Stimulated activated memory B cell treated with anti-CD40 and anti-IgM and Interleukin-4, amounts not matched to agents 10 μg/mL and 1 μg/mL and 100 μg/mL, for 72 hours (primary cell): ENCODE data around the gene C17orf107.
"Not testable (repeated sequence)": the region's sequence is repeated elsewhere in the genome, so short reads cannot be mapped to it uniquely, and the experiment has no call there.

Source experiments
- ATAC-seq: fragments of 150-1000 bp; cut with Tn5 transposase; 2 replicates; pipeline ENCODE4 v1.10.0; 2021
- H3K27ac Mint-ChIP-seq: one replicate; pipeline ENCODE4 v1.8.0; 2022; ENCODE audit warnings: mild to moderate bottlenecking, mixed read lengths
- H3K27me3 Mint-ChIP-seq: one replicate; pipeline ENCODE4 v1.8.0; 2022; ENCODE audit warnings: mixed read lengths
- H3K36me3 Mint-ChIP-seq: one replicate; pipeline ENCODE4 v1.8.0; 2022; ENCODE audit warnings: mixed read lengths
- H3K4me1 Mint-ChIP-seq: one replicate; pipeline ENCODE4 v1.8.0; 2022; ENCODE audit warnings: mixed read lengths
- H3K4me3 Mint-ChIP-seq: one replicate; pipeline ENCODE4 v1.8.0; 2022; ENCODE audit warnings: mild to moderate bottlenecking, moderate library complexity, mixed read lengths
- H3K9me3 Mint-ChIP-seq: one replicate; pipeline ENCODE4 v1.8.0; 2022; ENCODE audit warnings: mixed read lengths

C17orf107 gene

DNA sequence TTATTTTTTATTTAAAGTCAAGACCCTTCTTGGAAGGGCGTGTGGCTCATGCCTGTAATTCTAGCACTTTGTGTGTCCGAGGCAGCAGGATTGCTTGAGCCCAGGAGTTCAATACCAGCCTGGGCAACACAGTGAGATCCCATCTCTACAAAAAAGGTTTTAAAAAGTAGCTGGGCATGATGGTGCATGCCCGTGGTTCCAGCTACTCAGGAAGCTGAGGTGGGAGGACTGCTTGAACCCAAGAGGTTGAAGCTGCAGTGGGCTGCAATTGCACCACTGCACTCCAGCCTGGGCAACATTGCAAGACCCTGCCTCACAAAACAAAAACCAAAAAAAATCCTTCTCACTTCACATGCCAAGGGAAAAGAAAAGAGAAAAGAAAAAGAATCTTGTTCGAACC lies 36.6 kb upstream of the C17orf107 start:
- Mint-ChIP-seq H3K4me1 (peaks cover 4% of the 10 kb centered on the region), H3K9me3 (no peaks in the 10 kb centered on the region), H3K27me3 (no peaks in the 10 kb centered on the region), H3K27ac (no peak overlapping the region), H3K36me3 (peaks cover 7% of the 10 kb centered on the region), H3K4me3 (no peak overlapping the region)
- ATAC-seq: no peak

DNA sequence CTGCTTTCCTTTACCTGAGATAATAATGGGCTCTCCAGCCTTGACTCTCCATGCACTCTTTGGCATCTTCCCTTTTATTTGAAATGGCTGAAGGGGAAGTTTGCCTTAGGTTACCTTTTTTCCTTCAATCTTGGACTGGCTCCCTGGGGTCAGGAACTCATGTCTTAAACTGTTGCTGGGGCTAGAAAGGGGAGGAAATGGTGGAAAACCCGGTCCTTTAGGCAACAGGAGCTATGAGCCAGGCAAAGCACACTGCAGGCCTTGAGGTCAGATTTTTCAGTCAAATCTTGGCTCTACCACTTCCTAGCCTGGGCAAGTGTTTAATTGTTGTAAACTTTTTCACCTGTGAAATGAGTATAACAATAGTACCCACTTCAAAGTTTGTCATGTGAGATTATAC lies 36.0 kb upstream of the C17orf107 start:
- ATAC-seq: no peak
- H3K27me3 Mint-ChIP-seq: no peaks in the 10 kb centered on the region
- peaks cover 7% of the 10 kb centered on the region for H3K36me3 Mint-ChIP-seq
- no peaks in the 10 kb centered on the region for H3K9me3 Mint-ChIP-seq
- H3K4me3 Mint-ChIP-seq: no peak overlapping the region
- H3K27ac Mint-ChIP-seq: no peak overlapping the region
- H3K4me1 Mint-ChIP-seq: no peaks in the 10 kb centered on the region

DNA sequence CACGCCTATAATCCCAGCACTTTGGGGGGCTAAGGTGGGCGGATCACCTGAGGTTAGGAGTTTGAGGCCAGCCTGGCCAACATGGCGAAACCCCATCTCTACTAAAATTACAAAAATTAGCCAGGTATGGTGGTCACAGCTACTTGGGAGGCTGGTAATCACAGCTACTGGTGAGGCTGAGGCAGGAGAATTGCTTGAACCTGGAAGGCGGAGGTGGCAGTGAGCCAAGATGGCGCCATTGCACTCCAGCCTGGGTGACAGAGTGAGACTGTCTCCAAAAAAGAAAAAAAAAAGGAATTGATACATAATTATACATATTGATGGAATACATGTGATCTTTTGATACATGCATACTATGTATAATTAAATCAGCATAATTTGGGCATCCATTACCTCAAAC lies 31.8 kb upstream of the C17orf107 start:
- not testable (repeated sequence) for H3K4me1 Mint-ChIP-seq, H3K4me3 Mint-ChIP-seq, ATAC-seq, H3K27me3 Mint-ChIP-seq, H3K36me3 Mint-ChIP-seq, H3K27ac Mint-ChIP-seq, H3K9me3 Mint-ChIP-seq

DNA sequence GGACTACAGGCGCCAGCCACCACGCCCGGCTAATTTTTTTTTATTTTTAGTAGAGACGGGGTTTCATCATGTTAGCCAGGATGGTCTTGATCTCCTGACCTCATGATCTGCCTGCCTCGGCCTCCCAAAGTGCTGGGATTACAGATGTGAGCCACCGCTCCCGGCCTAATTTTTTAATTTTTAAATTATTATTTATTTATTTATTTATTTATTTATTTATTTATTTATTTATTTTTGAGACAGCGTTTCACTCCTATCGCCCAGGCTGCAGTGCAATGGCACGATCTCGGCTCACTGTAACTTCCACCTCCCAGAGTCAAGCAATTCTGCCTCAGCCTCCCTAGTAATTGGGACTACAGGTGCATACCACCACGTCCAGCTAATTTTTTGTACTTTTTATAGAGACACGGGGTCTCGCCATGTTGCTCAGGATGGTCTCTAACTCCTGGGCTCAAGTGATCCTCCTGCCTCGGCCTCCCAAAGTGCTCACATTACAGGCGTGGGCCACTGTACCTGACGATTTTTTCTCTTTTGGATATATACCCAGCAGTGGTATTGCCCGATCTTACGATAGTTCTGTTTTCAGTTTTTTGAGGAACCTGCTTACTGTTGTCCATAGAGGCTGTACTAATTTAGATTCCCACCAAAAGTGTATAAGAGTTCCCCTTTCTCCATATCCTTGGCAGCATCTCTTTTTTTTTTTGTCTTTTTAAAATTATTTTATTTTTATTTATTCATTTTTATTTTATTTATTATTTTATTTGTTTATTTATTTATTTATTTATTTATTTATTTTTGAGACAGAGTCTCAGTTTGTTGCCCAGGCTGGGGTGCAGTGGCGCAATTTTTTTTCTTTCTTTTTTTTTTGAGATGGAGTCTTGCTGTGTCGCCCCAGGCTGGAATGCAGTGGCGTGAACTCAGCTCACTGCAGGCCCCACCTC lies 30.0 kb upstream of the C17orf107 start:
- ATAC-seq, H3K27me3 Mint-ChIP-seq, H3K9me3 Mint-ChIP-seq, H3K36me3 Mint-ChIP-seq, H3K27ac Mint-ChIP-seq, H3K4me1 Mint-ChIP-seq, H3K4me3 Mint-ChIP-seq: not testable (repeated sequence)

DNA sequence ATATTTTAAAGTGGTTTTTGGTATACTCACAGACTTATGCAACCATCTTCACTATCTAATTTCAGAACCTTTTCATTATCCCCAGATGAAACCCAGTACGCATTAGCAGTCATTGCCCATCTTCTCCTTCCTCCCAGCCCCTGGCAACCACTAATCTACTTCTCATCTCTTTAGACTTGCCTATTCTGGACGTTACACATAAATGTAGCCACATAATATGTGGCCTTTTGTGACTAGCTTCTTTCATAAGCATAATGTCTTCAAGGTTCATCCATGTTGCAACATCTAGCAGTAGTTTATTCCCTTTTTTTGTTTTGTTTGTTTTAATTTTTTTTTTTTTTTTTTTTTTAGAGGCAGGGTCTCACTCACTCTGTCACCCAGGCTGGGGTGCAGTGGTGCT lies 28.5 kb upstream of the C17orf107 start:
- no peak for ATAC-seq
- Mint-ChIP-seq H3K36me3 (peaks cover 12% of the 10 kb centered on the region), H3K9me3 (no peaks in the 10 kb centered on the region), H3K4me3 (no peak overlapping the region), H3K4me1 (no peaks in the 10 kb centered on the region), H3K27ac (no peak overlapping the region), H3K27me3 (no peaks in the 10 kb centered on the region)

DNA sequence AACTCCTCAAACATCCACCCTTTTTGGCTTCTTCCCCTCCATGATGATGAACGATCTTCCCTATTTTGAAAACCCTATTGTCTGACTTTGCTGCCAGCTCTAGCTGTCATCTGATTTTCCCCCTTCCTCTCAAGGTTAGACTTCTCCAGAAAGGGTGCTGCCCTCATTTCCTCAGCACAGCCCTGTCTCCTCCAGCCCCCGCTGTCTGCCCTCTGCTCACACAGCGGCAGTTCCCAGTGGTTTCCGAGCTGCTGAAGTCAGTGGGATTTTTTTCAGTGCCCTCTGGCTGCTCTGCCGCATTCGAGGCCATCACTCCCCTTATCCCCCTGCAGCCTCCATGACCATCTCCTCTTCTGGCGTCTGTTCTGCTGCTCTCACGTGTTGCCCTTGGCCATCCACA lies 26.6 kb upstream of the C17orf107 start:
- Mint-ChIP-seq H3K4me1 (no peaks in the 10 kb centered on the region), H3K9me3 (no peaks in the 10 kb centered on the region), H3K27me3 (no peaks in the 10 kb centered on the region), H3K27ac (no peak overlapping the region), H3K36me3 (peaks cover 12% of the 10 kb centered on the region), H3K4me3 (no peak overlapping the region)
- ATAC-seq: no peak

DNA sequence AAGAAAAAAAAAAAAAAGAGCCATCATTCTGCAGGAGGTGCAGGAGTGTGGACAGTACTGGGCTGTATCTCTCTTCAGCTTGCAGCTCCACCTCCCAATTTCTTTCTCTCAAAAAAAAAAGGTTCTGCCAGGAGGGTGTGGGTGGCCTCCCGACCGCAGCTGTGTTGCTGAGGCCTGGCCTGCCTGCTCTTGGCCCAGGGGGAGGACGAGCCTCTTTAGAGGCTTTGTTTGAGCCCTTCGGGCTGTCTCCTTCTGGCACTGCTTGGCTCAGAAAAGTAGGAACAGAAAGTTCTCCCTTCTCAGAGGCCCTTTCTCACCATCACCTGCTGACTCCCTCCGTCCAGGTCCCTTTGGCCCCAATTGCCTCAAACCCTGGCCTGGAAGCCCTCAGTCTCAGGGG lies 22.2 kb upstream of the C17orf107 start:
- Mint-ChIP-seq H3K4me1 (peaks cover 14% of the 10 kb centered on the region), H3K36me3 (peaks cover 41% of the 10 kb centered on the region), H3K27me3 (no peaks in the 10 kb centered on the region), H3K27ac (no peak overlapping the region), H3K4me3 (no peak overlapping the region), H3K9me3 (no peaks in the 10 kb centered on the region)
- no peak for ATAC-seq

DNA sequence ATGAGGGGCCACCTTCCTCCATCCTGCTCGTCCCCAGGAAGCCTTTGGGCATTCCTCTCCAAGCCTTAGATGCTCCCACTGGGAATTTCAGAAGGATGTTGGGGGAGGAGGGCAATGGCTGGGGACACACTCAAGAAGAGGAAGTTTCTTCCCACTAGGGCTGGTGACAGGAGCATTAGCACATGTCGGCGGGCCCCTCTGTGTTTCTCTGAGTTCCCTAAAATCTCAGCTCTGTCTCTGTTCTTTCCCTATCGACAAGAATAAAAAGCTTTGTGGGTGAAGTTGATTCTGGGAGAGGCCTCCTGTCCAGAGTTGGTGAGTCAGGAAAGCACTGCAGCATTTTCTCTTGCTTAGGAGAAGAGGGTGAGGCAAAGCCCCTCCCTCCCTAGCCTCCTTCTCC lies 19.7 kb upstream of the C17orf107 start:
- Mint-ChIP-seq H3K4me1 (peaks cover 16% of the 10 kb centered on the region), H3K9me3 (no peaks in the 10 kb centered on the region), H3K4me3 (no peak overlapping the region), H3K36me3 (peaks cover 31% of the 10 kb centered on the region), H3K27ac (no peak overlapping the region), H3K27me3 (no peaks in the 10 kb centered on the region)
- no peak for ATAC-seq

DNA sequence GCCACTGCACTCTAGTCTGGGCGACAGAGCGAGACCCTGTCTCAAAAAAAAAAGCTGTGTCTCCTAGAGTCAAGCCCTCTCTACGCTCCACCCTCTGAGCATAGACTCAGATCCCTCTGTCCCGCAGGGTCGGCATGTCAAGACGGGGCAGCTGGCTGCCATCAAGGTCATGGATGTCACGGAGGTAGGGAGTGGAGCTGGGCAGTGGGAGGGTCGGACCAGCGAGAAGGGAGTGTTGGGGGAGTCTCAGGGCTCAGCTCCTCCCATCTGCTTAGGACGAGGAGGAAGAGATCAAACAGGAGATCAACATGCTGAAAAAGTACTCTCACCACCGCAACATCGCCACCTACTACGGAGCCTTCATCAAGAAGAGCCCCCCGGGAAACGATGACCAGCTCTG lies 18.5 kb upstream of the C17orf107 start:
- Mint-ChIP-seq H3K27me3 (no peaks in the 10 kb centered on the region), H3K36me3 (peaks cover 43% of the 10 kb centered on the region), H3K4me1 (peaks cover 16% of the 10 kb centered on the region)

DNA sequence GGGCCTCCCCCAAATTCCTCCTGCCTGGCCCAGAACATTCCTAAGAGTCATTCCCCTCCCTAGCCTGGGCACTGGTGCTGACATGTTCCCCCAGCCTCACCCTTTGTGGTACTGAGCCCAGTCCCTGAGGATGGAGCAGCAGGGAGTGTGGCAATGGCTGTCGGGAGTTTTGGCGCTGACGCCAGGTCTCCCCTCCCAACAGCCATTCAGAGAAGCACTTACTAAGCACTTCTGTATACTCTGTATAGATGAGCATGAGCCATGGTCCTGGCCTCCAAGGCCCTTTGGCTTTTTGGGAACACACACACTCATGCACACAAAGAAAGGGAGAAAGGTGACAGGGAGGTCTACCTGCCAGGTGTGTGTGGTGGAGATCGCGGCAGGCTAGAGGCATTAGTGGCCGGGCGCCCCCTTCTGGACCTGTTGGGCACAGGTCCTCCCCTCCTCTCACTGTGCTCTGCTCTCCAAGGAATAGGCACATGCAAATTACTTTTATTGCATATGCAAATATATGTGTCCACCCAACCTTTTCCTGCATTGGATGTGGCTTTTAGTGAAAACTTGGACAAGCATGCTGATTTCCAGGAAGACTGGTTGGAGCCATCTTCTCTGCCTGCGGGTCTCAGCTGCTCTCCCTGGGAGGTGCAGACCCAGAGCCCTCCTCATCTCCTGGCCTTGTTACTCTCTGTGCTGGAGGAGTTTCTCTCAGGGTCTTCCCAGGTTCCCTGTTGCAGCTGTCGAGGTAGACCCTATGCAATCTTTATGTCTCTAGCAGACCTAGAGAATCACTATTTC lies 17.4 kb upstream of the C17orf107 start:
- H3K4me3 Mint-ChIP-seq: no peak overlapping the region
- peak; percentile 84 for ATAC-seq
- H3K4me1 Mint-ChIP-seq: peaks cover 16% of the 10 kb centered on the region
- H3K27me3 Mint-ChIP-seq: no peaks in the 10 kb centered on the region
- peaks cover 54% of the 10 kb centered on the region for H3K36me3 Mint-ChIP-seq
- no peak overlapping the region for H3K27ac Mint-ChIP-seq
- H3K9me3 Mint-ChIP-seq: no peaks in the 10 kb centered on the region

More for the DNA sequence above, 18.5 kb upstream of the C17orf107 start:
- no peaks in the 10 kb centered on the region for H3K9me3 Mint-ChIP-seq
- H3K27ac Mint-ChIP-seq: no peak overlapping the region
- ATAC-seq: no peak
- no peak overlapping the region for H3K4me3 Mint-ChIP-seq

DNA sequence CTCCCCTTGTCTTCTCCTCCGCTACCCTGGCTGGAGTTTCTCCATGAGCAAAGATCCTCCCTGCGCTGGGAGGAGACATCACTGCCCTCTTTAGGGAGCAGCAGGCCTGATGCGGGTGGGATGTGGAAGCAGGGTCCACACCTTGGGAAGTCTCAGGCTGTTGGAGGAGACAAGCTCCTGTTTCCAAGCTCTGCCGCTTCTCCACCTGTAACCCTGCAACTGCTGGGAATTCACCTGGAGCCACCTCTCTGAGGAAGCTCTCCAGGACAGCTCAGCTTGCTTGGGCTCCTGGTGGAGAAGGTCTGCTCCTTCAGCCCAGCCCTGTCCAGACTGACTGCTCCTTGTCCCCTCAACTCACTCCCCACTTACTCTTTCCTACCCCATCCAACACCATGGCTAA lies 14.8 kb upstream of the C17orf107 start:
- H3K9me3 Mint-ChIP-seq: no peaks in the 10 kb centered on the region
- peaks cover 10% of the 10 kb centered on the region for H3K4me1 Mint-ChIP-seq
- ATAC-seq: no peak
- H3K27me3 Mint-ChIP-seq: no peaks in the 10 kb centered on the region
- H3K4me3 Mint-ChIP-seq: no peak overlapping the region
- peaks cover 49% of the 10 kb centered on the region for H3K36me3 Mint-ChIP-seq
- H3K27ac Mint-ChIP-seq: no peak overlapping the region

DNA sequence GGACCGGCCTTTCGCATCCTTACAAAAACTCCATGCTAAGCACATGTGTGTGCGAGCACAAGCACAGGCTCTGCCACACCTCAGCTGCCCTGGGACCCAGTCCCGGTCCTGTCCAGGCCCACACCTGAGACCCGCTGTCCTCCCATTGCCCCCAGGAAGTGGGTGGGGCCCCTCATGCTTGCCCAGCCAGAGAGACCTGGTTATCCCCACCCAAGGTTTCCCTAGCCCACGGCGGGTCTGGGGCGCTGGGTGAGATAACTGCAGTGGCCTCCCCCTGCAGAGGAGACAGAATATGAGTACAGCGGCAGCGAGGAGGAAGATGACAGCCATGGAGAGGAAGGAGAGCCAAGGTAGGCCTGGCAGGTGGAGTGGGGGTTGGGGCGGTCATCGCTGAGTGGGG lies 12.5 kb upstream of the C17orf107 start:
- no peaks in the 10 kb centered on the region for H3K9me3 Mint-ChIP-seq
- no peaks in the 10 kb centered on the region for H3K27me3 Mint-ChIP-seq
- H3K4me1 Mint-ChIP-seq: peaks cover 4% of the 10 kb centered on the region
- H3K27ac Mint-ChIP-seq: peak overlapping the region; percentile 20
- H3K36me3 Mint-ChIP-seq: peaks cover 58% of the 10 kb centered on the region
- no peak for ATAC-seq
- no peak overlapping the region for H3K4me3 Mint-ChIP-seq

DNA sequence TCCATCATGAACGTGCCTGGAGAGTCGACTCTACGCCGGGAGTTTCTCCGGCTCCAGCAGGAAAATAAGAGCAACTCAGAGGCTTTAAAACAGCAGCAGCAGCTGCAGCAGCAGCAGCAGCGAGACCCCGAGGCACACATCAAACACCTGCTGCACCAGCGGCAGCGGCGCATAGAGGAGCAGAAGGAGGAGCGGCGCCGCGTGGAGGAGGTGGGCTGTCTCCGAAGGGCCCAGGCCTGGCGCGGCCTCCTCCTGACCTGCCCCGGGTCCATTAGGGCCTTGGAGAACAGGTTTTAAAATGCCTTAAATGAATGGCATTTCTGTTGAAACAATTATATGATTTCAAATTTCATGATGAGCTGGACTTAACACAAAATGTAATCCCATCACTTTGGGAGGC lies 11.8 kb upstream of the C17orf107 start:
- no peaks in the 10 kb centered on the region for H3K9me3 Mint-ChIP-seq
- H3K4me1 Mint-ChIP-seq: no peaks in the 10 kb centered on the region
- H3K27me3 Mint-ChIP-seq: no peaks in the 10 kb centered on the region
- no peak overlapping the region for H3K4me3 Mint-ChIP-seq
- ATAC-seq: no peak
- H3K36me3 Mint-ChIP-seq: peaks cover 63% of the 10 kb centered on the region
- no peak overlapping the region for H3K27ac Mint-ChIP-seq

DNA sequence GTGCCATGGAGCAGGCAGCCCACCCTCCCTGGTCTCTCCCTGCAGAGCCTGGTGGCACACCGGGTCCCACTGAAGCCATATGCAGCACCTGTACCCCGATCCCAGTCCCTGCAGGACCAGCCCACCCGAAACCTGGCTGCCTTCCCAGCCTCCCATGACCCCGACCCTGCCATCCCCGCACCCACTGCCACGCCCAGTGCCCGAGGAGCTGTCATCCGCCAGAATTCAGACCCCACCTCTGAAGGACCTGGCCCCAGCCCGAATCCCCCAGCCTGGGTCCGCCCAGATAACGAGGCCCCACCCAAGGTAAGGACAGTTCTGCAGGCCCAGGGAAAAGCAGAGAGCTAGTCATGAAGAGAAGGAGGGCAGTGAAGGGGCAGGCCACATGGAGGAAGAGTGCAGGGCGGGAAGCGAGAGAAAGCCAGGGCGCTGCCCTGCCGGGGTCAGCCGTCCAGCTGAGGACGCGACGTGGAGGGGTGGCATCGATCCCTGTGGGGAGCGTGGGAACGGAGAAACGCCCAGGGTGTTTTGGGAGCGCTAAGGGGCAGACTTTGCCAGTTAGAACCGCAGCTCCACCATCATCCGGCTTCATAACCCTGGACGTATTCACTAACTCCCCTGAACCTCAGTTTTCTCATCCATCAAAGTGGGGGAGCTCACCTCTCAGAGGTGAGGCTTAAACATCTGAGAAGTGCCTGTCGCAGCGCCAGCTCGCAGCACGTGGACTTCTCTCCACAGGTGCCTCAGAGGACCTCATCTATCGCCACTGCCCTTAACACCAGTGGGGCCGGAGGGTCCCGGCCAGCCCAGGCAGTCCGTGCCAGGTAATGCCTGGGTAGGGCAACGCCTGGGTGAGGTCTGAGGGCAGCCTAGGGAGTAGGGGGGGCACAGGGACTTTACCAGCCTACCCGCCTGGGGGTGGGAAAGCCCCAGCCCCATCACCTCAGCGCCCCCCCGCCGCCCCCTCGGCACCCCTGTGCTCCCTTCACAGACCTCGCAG lies 7.6 kb upstream of the C17orf107 start:
- no peaks in the 10 kb centered on the region for H3K27me3 Mint-ChIP-seq
- ATAC-seq: no peak
- H3K36me3 Mint-ChIP-seq: peaks cover 80% of the 10 kb centered on the region
- no peaks in the 10 kb centered on the region for H3K9me3 Mint-ChIP-seq
- no peaks in the 10 kb centered on the region for H3K4me1 Mint-ChIP-seq
- no peak overlapping the region for H3K4me3 Mint-ChIP-seq
- no peak overlapping the region for H3K27ac Mint-ChIP-seq
